ENCODE data around the gene CABLES1. TPM values are rescaled to one million over a fixed set of nuclear protein-coding genes. Genes with fewer than 3 reads are reported as not detected.

The CABLES1 gene
- total and polyA plus RNA-seq, 2 of the 8 experiments (the other 6 are each of a cell fraction or from before 2014, with no cell fraction given) = 9.2 to 26.4 TPM

DNA sequence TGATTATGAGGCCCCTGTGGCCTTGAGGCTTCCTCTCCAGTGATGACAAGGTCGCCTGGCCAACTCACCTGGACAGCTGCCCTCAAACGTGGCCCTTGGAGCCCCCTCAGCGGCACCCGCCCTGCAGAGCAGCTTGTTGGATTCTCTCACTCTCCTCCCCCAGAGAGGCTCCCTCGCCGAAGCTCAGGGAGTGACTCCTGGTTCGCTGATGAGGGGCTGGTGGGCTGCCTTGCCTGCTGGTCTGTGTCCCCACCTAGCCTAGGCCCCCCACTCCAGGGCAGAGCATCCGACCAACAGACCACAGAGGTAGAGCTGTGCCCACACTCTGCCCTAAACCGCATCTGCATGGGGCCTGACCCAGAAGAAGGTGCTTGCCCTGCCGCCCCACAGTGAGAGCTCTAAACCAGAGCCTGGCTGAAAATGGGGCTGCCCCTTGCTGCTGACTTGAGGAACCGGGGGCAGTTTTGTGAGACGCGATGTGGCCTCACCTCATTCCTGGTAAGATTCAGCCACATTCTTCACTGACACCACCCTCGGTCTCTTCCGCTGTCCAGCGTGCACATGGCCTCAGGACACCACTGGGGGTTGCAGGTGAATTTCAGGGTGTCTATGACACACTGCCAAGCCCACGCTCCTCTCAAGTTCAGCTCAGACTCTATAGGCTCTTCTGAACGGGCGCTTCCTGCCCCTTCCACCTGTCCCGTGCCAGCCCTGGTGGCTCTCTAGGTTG lies 131.6 kb downstream of the CABLES1 start:
- H3K56ac ChIP-seq (replicated peaks; ENCODE audit: insufficient read length, low read depth, low read length) = no peak overlapping the region
- H3K79me1 ChIP-seq (ENCODE audit: low read depth, low read length) = no peaks in the 10 kb centered on the region
- H3K14ac ChIP-seq (ENCODE audit: insufficient read length) = no peak overlapping the region
- whole genome bisulfite sequencing, 2 experiments (ENCODE audit: extremely low coverage in 1 of 2, insufficient coverage in 1 of 2, insufficient read length in 1 of 2, insufficient replicate concordance in 2 of 2, low coverage in 1 of 2, low lambda C conversion rate in 2 of 2, missing lambda C conversion rate in 1 of 2) = 93% methylated on average over 20 of the region's 20 CpGs; no CpG with 5 or more reads in 1 of the 2 experiments
- H3K4me1 ChIP-seq (replicated peaks in 1 of 4; ENCODE audit: control insufficient read depth in 3 of 4, insufficient read depth in 4 of 4, low read length in 3 of 4) = peaks cover 0 to 6% (median 3%) of the 10 kb centered on the region in 4 experiments; a peak in 3 of 7 replicates
- no peak overlapping the region for H3K23ac ChIP-seq (ENCODE audit: insufficient read length)
- H4K91ac ChIP-seq (replicated peaks; ENCODE audit: insufficient read length, low read length) = peak overlapping the region; percentile 90
- H3K79me2 ChIP-seq (ENCODE audit: control insufficient read depth in 1 of 2, insufficient read depth in 2 of 2, low read length in 2 of 2) = no peaks in the 10 kb centered on the region
- H2AK5ac ChIP-seq (ENCODE audit: low read depth, low read length) = peak overlapping the region; percentile 88; the same call in 1 of the 2 replicates
- H3K9ac ChIP-seq (replicated peaks in 1 of 4; ENCODE audit: extremely low read depth in 1 of 4, low read depth in 3 of 4, low read length in 3 of 4) = no peak overlapping the region
- ChIA-PET POLR2A (ENCODE audit: partially characterized antibody) (interaction anchor here (0.9 kb wide), 2 partner anchors 17 to 97 kb away, joined by 3 read pairs; no protein-coding TSS in a partner anchor), CTCF (ENCODE audit: partially characterized antibody) (interaction anchor here (0.6 to 1.2 kb wide), 7 partner anchors 14 to 188 kb away, joined by 3 to 5 read pairs (median 3); no protein-coding TSS in a partner anchor)
- no peak overlapping the region for H2AFZ ChIP-seq (ENCODE audit: low read length)
- no peak for DNase-seq (ENCODE audit: low read depth in 1 of 2, low spot score in 2 of 2)
- H3K4ac ChIP-seq (replicated peaks; ENCODE audit: insufficient read length, low read depth, low read length) = peak overlapping the region; percentile 6
- H2BK12ac ChIP-seq (ENCODE audit: low read depth, low read length) = peak overlapping the region; percentile 98
- H4K20me1 ChIP-seq (replicated peaks in 1 of 2; ENCODE audit: control insufficient read depth in 1 of 2, insufficient read depth in 2 of 2, low read length in 2 of 2) = no peaks in the 10 kb centered on the region
- H3K23me2 ChIP-seq (ENCODE audit: low read depth, low read length) = no peaks in the 10 kb centered on the region; the same call in 1 of the 2 replicates
- FAIRE-seq = no peak
- H3K36me3 ChIP-seq (ENCODE audit: control insufficient read depth in 2 of 4, insufficient read depth in 4 of 4, low read length in 3 of 4) = no peaks in the 10 kb centered on the region; a peak in 1 of 8 replicates
- H2BK20ac ChIP-seq (ENCODE audit: low read length) = peak overlapping the region; percentile 93; the same call in 1 of the 2 replicates
- H3K18ac ChIP-seq (ENCODE audit: extremely low read depth, low read length) = peak overlapping the region; percentile 57
- no peak overlapping the region for H3K4me2 ChIP-seq (ENCODE audit: insufficient read depth in 1 of 2, low read depth in 2 of 2, low read length in 2 of 2)
- peak overlapping the region; percentile 90; the same call in 1 of the 2 replicates for H2BK5ac ChIP-seq (ENCODE audit: low read depth, low read length)
- H2BK120ac ChIP-seq (replicated peaks; ENCODE audit: low read depth, low read length) = peak overlapping the region; percentile 86
- peaks cover 20 to 32% of the 10 kb centered on the region in 2 experiments for H3K9me3 ChIP-seq (ENCODE audit: insufficient read depth in 2 of 2, low read depth in 1 of 2, low read length in 1 of 2)
- no peak overlapping the region for H3K27ac ChIP-seq (ENCODE audit: low read depth, low read length)
- H4K5ac ChIP-seq (ENCODE audit: insufficient read length, low read depth, low read length) = peak overlapping the region; percentile 11
- no peak overlapping the region; the same call in 1 of the 2 replicates for H4K8ac ChIP-seq (ENCODE audit: extremely low read depth, insufficient read depth, low read length)
- H3K4me3 ChIP-seq (ENCODE audit: extremely low read depth in 1 of 4, insufficient read depth in 2 of 4, low read depth in 3 of 4, low read length in 4 of 4) = no peak overlapping the region
- H2BK15ac ChIP-seq (ENCODE audit: low read length) = peak overlapping the region; percentile 25; the same call in 1 of the 2 replicates
- H3K27me3 ChIP-seq (replicated peaks in 1 of 4; ENCODE audit: control insufficient read depth in 3 of 4, extremely low read depth in 1 of 4, insufficient read depth in 3 of 4, low read length in 3 of 4) = no peaks in the 10 kb centered on the region
- TF ChIP-seq, protein P1, sequence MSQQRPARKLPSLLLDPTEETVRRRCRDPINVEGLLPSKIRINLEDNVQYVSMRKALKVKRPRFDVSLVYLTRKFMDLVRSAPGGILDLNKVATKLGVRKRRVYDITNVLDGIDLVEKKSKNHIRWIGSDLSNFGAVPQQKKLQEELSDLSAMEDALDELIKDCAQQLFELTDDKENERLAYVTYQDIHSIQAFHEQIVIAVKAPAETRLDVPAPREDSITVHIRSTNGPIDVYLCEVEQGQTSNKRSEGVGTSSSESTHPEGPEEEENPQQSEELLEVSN (IDR thresholded peaks at IDR 0.05) = no peak
- TF ChIP-seq RBBP5 (IDR thresholded peaks at IDR 0.05; ENCODE audit: borderline replicate concordance, low read depth, low read length) (no peak), CBX5 (IDR thresholded peaks at IDR 0.05; ENCODE audit: low read depth, low read length) (no peak), EGR1 (IDR thresholded peaks at IDR 0.05; ENCODE audit: borderline replicate concordance, low read depth, low read length) (no peak), SP2 (IDR thresholded peaks at IDR 0.05; ENCODE audit: low read length) (no peak), SIN3A (conservative IDR thresholded peaks at IDR 0.05 in 1 of 2, IDR thresholded peaks at IDR 0.05 in 1 of 2; ENCODE audit: low read depth in 1 of 2, low read length in 2 of 2) (no peak), BRCA1 (IDR thresholded peaks at IDR 0.05; ENCODE audit: low read depth, low read length) (no peak), TAF7 (optimal IDR thresholded peaks at IDR 0.05; ENCODE audit: borderline replicate concordance, low read depth, low read length) (no peak)
- TF ChIP-seq, protein P2, sequence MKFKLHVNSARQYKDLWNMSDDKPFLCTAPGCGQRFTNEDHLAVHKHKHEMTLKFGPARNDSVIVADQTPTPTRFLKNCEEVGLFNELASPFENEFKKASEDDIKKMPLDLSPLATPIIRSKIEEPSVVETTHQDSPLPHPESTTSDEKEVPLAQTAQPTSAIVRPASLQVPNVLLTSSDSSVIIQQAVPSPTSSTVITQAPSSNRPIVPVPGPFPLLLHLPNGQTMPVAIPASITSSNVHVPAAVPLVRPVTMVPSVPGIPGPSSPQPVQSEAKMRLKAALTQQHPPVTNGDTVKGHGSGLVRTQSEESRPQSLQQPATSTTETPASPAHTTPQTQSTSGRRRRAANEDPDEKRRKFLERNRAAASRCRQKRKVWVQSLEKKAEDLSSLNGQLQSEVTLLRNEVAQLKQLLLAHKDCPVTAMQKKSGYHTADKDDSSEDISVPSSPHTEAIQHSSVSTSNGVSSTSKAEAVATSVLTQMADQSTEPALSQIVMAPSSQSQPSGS (IDR thresholded peaks at IDR 0.05; ENCODE audit: low read length) = no peak
